SHP77 (cell line): ENCODE data around the gene CES2.
"Not testable (repeated sequence)": the region's sequence is repeated elsewhere in the genome, so short reads cannot be mapped to it uniquely, and the experiment has no call there.

Experiments used
- DNase-seq, 2 experiments: peaks; one replicate each; lab custom pipeline; 2025; lab: John Stamatoyannopoulos, UW

The CES2 gene

GRCh38 chr16:66919569-66920298, 15.6 kb upstream of the CES2 start:
- no peak for DNase-seq

GRCh38 chr16:66920299-66920590, 15.1 kb upstream of the CES2 start:
- DNase-seq, result no peak

GRCh38 chr16:66920924-66921680, 14.2 kb upstream of the CES2 start:
- no peak for DNase-seq

GRCh38 chr16:66921729-66922450, 13.4 kb upstream of the CES2 start:
- DNase-seq, result no peak

- peak in 1 of 2 experiments; percentile 30 for DNase-seq
Observed at GRCh38 chr16:66923247-66923731, 12.0 kb upstream of the CES2 start.

- DNase-seq, result no peak
Observed at GRCh38 chr16:66923866-66924265, 11.4 kb upstream of the CES2 start.

GRCh38 chr16:66924527-66925321, 10.6 kb upstream of the CES2 start:
- no peak for DNase-seq

- DNase-seq, result no peak
Observed at GRCh38 chr16:66925322-66925840, 9.9 kb upstream of the CES2 start, which contains the start of gene RRAD. TSS of gene RRAD (minus strand) at chr16:66925535. CDS start at chr16:66925179, 356 bp downstream.

GRCh38 chr16:66926171-66926947, 9.0 kb upstream of the CES2 start:
- DNase-seq, result no peak

- DNase-seq, result no peak
Observed at GRCh38 chr16:66926961-66927436, 8.3 kb upstream of the CES2 start.

- DNase-seq, result no peak
Observed at GRCh38 chr16:66927918-66928649, 7.2 kb upstream of the CES2 start.

GRCh38 chr16:66928702-66929388, 6.5 kb upstream of the CES2 start:
- no peak for DNase-seq

- peak; percentile 48 to 84 for DNase-seq
Observed at GRCh38 chr16:66930189-66930588, 5.1 kb upstream of the CES2 start.

GRCh38 chr16:66931665-66932064, 3.7 kb upstream of the CES2 start:
- no peak for DNase-seq

- no peak for DNase-seq
Observed at GRCh38 chr16:66932076-66932475, 3.2 kb upstream of the CES2 start.

GRCh38 chr16:66933776-66934137, 1.6 kb upstream of the CES2 start:
- no peak for DNase-seq

- DNase-seq, result peak; percentile 67 to 79
Observed at GRCh38 chr16:66934138-66934838, 1.0 kb upstream of the CES2 start, which contains the start of gene CIAO2B. TSS of gene CIAO2B (minus strand) at chr16:66934402. CDS start at chr16:66934364, 38 bp downstream.

- not testable (repeated sequence) for DNase-seq
Observed at GRCh38 chr16:66934839-66935313, 440 bp upstream of the CES2 start.

- DNase-seq, result no peak
Observed at GRCh38 chr16:66936462-66936861, 1.1 kb downstream of the CES2 start.
